Common myeloid progenitor, CD34-positive (primary cell): ENCODE measurements around the gene CSRP1.

Source experiments
- CTCF ChIA-PET: fragments of 350-600 bp; sonication (Branson Sonifier 250); formaldehyde crosslinking; loops from one replicate; lab custom pipeline; 2021; ENCODE audit warnings: antibody characterized with exemption; lab: Charles Lee
- POLR2A ChIA-PET: fragments of 350-600 bp; sonication (Branson Sonifier 250); formaldehyde crosslinking; loops from one replicate; lab custom pipeline; 2021; ENCODE audit warnings: antibody characterized with exemption; lab: Charles Lee
- DNase-seq, 3 donors: peaks; one replicate each; pipeline versions ENCODE4 v3.0.0 to v3.0.0-alpha.2; 2013
- H3K27ac ChIP-seq, 2 experiments: 1 replicate in 1 of 2; 2 replicates in 1 of 2; pipeline ENCODE4 v1.7.0; 2013; ENCODE audit warnings: inconsistent platforms in 2 of 2, low read length in 2 of 2, mild to moderate bottlenecking in 2 of 2, low read depth in 1 of 2, moderate library complexity in 1 of 2; ENCODE audit not compliant: severe bottlenecking in 2 of 2, insufficient read depth in 1 of 2, poor library complexity in 1 of 2
- H3K27me3 ChIP-seq, 5 experiments: replicated peaks in 2 of 5; 1 replicate in 3 of 5; 2 replicates in 2 of 5; pipeline versions ENCODE4 v1.6.1 to v1.7.0; 2013; ENCODE audit warnings: low read length in 4 of 5, mild to moderate bottlenecking in 2 of 5, moderate library complexity in 2 of 5, inconsistent platforms in 1 of 5; ENCODE audit not compliant: insufficient read depth in 5 of 5, control insufficient read depth in 4 of 5
- H3K36me3 ChIP-seq, 4 experiments: 1 replicate in 2 of 4; 2 replicates in 2 of 4; pipeline versions ENCODE4 v1.6.1 to v1.7.0; 2013; ENCODE audit warnings: low read length in 3 of 4, control low read depth in 1 of 4, mild to moderate bottlenecking in 1 of 4; ENCODE audit not compliant: control insufficient read depth in 4 of 4, insufficient read depth in 4 of 4
- H3K4me1 ChIP-seq, 4 experiments: 1 replicate in 3 of 4; 2 replicates in 1 of 4; pipeline versions ENCODE4 v1.6.1 to v1.7.1; 2013; ENCODE audit warnings: low read length in 3 of 4, mild to moderate bottlenecking in 3 of 4, control low read depth in 1 of 4, inconsistent platforms in 1 of 4, moderate library complexity in 1 of 4; ENCODE audit not compliant: control insufficient read depth in 4 of 4, insufficient read depth in 4 of 4; ENCODE audit errors: control extremely low read depth in 1 of 4
- H3K4me3 ChIP-seq, 7 experiments: 1 replicate in 4 of 7; 2 replicates in 3 of 7; pipeline versions ENCODE4 v1.5.1 to v1.7.0; 2013; ENCODE audit warnings: mild to moderate bottlenecking in 7 of 7, low read length in 6 of 7, moderate library complexity in 6 of 7, inconsistent platforms in 2 of 7, low read depth in 2 of 7, control low read depth in 1 of 7; ENCODE audit not compliant: insufficient read depth in 4 of 7, control insufficient read depth in 1 of 7; ENCODE audit errors: extremely low read depth in 1 of 7
- H3K9me3 ChIP-seq, 5 experiments: 1 replicate in 4 of 5; 2 replicates in 1 of 5; pipeline versions ENCODE4 v1.6.1 to v1.7.1; 2013; ENCODE audit warnings: low read length in 4 of 5, mild to moderate bottlenecking in 2 of 5, inconsistent platforms in 1 of 5, low read depth in 1 of 5, moderate library complexity in 1 of 5; ENCODE audit not compliant: control insufficient read depth in 4 of 5, insufficient read depth in 2 of 5; ENCODE audit errors: control extremely low read depth in 1 of 5
- WGBS: methylation state at CpG from one replicate; pipeline ENCODE4 v1.1.5; 2013; ENCODE audit not compliant: insufficient coverage; 5-methylcytosine and 5-hydroxymethylcytosine counted together

Gene CSRP1

DNA sequence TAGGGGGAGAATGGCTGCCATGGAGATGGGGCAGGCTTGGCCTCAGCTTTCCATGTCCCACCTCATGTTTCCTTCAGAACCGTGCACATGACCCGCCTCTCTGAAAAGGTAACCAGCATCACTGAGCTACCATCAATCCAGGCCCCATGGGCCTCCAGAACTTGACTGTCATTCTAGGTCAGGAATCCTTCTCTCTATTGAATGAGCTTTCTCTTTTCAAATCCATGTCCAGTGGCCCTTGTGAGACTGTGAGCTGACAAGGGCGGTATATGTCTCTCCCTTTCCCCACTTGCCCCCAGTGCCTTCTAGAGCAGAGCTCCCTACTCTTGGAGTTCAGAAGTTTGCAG is 4.4 kb downstream of the CSRP1 start:
- no peak overlapping the region for H3K27ac ChIP-seq
- H3K9me3 ChIP-seq, result no peaks in the 10 kb centered on the region
- peaks cover 1 to 40% (median 33%) of the 10 kb centered on the region in 4 experiments for H3K4me1 ChIP-seq
- no peak overlapping the region for H3K4me3 ChIP-seq
- no peaks in the 10 kb centered on the region for H3K27me3 ChIP-seq
- ChIA-PET POLR2A (no interaction called here), CTCF (interaction anchor here (0.7 to 32.1 kb wide), 5 partner anchors 6 to 751 kb away, joined by 3 to 1059 read pairs (median 3); partner anchors contain the start of gene CSRP1)
- H3K36me3 ChIP-seq, result peaks cover 0 to 5% (median 0%) of the 10 kb centered on the region in 4 experiments
- 90% methylated on average over 3 of the region's 3 CpGs for WGBS
- no peak for DNase-seq

DNA sequence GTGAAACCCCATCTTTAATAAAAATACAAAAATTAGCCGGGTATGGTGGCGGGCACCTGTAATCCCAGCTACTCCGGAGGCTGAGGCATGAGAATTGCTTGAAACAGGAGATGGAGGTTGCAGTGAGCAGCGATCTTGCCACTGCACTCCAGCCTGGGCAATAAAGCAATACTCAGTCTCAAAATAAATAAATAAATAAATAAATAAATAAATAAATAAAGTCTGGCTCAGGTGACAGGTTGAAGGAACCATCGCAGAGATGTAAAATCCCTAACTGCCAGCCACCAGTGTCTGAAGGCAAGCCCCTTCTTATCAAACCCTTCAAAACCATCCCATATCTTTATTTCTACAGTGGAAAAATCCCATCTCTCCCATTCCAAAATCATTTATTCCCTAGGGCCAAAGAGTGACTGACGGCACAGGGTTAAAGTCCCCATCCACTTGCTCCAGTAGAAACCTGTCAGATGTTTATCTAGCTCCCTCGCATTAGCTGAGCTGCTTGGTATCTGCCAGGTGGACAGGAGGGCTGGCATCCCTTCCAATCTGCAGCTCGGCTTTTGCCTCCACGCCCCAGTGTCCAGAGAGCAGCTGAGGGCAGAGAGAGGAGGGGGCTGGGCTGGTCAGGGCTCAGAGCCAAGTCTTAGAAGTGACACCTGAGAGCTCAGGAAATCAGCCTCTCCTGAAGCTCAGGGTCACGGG is 5.0 kb downstream of the CSRP1 start:
- H3K27ac ChIP-seq, result no peak overlapping the region
- H3K27me3 ChIP-seq, result no peaks in the 10 kb centered on the region
- no peak overlapping the region for H3K4me3 ChIP-seq
- WGBS, result 97% methylated on average over 5 of the region's 10 CpGs
- peaks cover 0 to 5% (median 0%) of the 10 kb centered on the region in 4 experiments for H3K36me3 ChIP-seq
- CTCF ChIA-PET, result interaction anchor here (0.7 to 32.1 kb wide), 5 partner anchors 6 to 751 kb away, joined by 3 to 1059 read pairs (median 3); partner anchors contain the start of gene CSRP1
- H3K9me3 ChIP-seq, result no peaks in the 10 kb centered on the region
- POLR2A ChIA-PET, result no interaction called here
- DNase-seq, result no peak
- peaks cover 1 to 36% (median 28%) of the 10 kb centered on the region in 4 experiments for H3K4me1 ChIP-seq

DNA sequence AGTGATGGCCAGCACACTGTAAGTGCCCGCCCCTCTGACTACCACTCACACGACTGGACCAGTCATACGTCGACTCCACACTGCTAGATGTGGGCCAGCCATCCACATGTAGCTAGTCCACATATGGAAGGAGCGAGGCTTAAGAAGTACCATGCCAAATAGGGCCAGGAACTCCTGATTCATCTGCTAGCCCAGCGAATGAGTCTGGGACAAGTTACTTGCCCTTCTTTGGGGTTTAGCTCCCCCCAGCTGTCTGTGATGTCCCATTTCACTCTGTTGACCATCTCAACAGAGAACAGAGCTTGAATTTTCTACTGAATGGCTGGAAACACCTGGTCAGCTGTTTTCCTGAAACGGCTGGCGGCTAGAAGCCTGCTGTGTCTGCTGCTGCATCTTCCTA is 5.8 kb downstream of the CSRP1 start:
- no peaks in the 10 kb centered on the region for H3K27me3 ChIP-seq
- DNase-seq, result no peak
- WGBS, result 93% methylated on average over 8 of the region's 8 CpGs
- CTCF ChIA-PET, result interaction anchor here (1.7 to 32.1 kb wide), 3 partner anchors 7 to 53 kb away, joined by 8 to 1059 read pairs (median 1059); partner anchors contain the start of gene CSRP1
- peaks cover 0 to 5% (median under 1%) of the 10 kb centered on the region in 4 experiments for H3K36me3 ChIP-seq
- H3K4me1 ChIP-seq, result peaks cover 0 to 30% (median 21%) of the 10 kb centered on the region in 4 experiments
- H3K4me3 ChIP-seq, result no peak overlapping the region
- no peaks in the 10 kb centered on the region for H3K9me3 ChIP-seq
- POLR2A ChIA-PET, result no interaction called here
- H3K27ac ChIP-seq, result no peak overlapping the region

DNA sequence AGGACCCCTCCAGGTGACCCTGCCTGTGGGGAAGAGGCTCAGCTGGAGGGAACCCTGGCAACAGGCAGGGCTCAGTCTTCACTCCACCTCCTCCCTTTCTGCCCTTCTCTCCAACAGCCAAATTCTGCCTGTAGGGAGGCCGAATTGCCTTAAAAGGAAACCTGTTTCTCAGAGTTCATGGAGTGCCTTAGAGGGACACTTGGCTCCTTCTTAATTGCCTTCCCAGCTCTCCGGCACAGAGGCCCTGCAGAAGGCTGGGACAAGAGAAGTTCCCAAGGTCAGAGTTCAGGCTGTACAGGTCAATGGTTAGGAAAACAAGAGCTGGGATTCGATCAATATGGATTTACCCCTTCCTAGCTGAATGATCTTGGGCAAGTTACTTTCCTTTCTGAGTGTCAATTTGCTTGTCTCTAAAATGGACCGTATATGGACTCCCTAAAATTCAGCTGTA is 6.2 kb downstream of the CSRP1 start:
- H3K27ac ChIP-seq, result no peak overlapping the region
- no peaks in the 10 kb centered on the region for H3K9me3 ChIP-seq
- CTCF ChIA-PET, result interaction anchor here (1.7 to 32.1 kb wide), 3 partner anchors 8 to 53 kb away, joined by 8 to 1059 read pairs (median 1059); partner anchors contain the start of gene CSRP1
- H3K27me3 ChIP-seq, result no peaks in the 10 kb centered on the region
- H3K4me1 ChIP-seq, result peaks cover 0 to 25% (median 17%) of the 10 kb centered on the region in 4 experiments
- DNase-seq, result no peak
- POLR2A ChIA-PET, result no interaction called here
- no peak overlapping the region for H3K4me3 ChIP-seq
- peaks cover under 1 to 5% (median 2%) of the 10 kb centered on the region in 4 experiments for H3K36me3 ChIP-seq
- WGBS, result 95% methylated on average over 4 of the region's 4 CpGs

DNA sequence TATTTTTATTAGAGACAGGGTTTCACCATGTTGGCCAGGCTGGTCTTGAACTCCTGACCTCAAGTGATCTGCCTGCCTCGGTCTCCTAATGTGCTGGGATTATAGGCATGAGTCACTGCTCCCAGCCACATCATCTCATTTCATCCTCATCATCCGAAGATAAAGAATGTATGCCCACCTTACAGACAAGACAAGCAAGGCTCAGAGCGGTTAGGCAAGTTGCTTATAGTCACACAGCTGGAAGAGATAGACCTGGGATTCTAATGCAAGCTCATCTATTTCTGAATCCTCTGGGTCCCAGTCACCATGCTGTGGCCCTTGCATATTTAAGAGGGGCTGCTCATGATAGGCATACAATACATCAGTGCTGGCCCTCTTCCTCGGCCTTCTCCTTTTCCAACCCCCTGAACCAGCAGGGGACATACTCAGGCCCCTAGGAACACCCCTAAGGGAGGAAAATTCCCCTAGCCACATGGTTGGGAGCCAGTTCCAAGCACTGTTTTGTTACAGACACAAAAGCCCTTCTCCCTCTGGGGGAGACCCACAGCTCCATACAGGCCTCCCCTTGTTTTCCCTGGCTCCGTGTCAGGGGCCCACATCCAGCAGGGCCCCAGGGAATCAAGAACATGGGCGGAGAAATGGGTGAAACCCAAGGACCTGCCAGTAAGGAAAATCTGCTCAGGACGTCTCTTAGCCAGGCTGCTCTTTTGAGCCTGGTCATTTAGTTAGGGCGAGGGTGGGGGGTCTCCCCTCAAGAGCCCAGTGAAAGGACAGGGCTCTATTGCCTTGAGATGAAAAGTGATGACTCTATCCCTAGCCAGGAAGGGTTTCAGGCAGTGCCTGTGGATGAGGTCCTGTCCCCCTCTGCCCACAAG is 6.9 kb downstream of the CSRP1 start:
- POLR2A ChIA-PET, result no interaction called here
- peaks cover 5 to 11% (median 8%) of the 10 kb centered on the region in 4 experiments for H3K36me3 ChIP-seq

DNA sequence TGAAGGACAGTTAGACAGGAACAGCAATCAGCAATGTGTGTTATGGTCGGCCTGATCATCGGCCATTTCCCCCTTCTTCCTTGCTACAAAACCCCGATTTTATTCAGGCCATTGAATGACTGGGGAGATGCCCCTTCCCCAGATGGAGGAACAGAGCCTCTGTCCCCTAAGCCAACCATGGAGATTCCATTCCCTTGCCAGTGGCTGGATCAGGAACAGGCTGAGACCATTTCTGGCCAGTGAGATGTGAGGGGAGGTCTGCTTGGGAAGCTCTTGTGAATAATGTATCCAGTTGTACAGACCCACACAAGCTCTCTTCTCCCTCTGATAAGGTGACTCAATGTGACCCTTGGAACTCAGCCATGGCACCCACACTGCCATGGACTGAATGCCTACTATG is 7.7 kb downstream of the CSRP1 start:
- Histone ChIP-seq H3K36me3 (peaks cover 5 to 11% (median 8%) of the 10 kb centered on the region in 4 experiments), H3K9me3 (no peaks in the 10 kb centered on the region), H3K27ac (no peak overlapping the region), H3K27me3 (no peaks in the 10 kb centered on the region), H3K4me1 (peaks cover 0 to 20% (median 13%) of the 10 kb centered on the region in 4 experiments), H3K4me3 (no peak overlapping the region)
- 100% methylated on average over 1 of the region's 3 CpGs for WGBS
- CTCF ChIA-PET, result interaction anchor here (0.6 to 32.1 kb wide), 3 partner anchors 8 to 63 kb away, joined by 3 to 1059 read pairs (median 1059); partner anchors contain the start of gene CSRP1
- POLR2A ChIA-PET, result no interaction called here
- DNase-seq, result no peak

More for the DNA sequence above, 6.9 kb downstream of the CSRP1 start:
- Histone ChIP-seq H3K4me1 (peaks cover 0 to 19% (median 10%) of the 10 kb centered on the region in 4 experiments), H3K4me3 (no peak overlapping the region), H3K27me3 (no peaks in the 10 kb centered on the region), H3K9me3 (no peaks in the 10 kb centered on the region), H3K27ac (no peak overlapping the region)
- CTCF ChIA-PET, result interaction anchor here (0.5 to 32.1 kb wide), 4 partner anchors 8 to 302 kb away, joined by 3 to 1059 read pairs (median 534); partner anchors contain the start of gene CSRP1
- WGBS, result 99% methylated on average over 8 of the region's 8 CpGs
- DNase-seq, result no peak
